Measurements from ENCODE around the gene BACE2.
"Not testable (repeated sequence)": the region's sequence is repeated elsewhere in the genome, so short reads cannot be mapped to it uniquely, and the experiment has no call there.

The BACE2 gene

DNA sequence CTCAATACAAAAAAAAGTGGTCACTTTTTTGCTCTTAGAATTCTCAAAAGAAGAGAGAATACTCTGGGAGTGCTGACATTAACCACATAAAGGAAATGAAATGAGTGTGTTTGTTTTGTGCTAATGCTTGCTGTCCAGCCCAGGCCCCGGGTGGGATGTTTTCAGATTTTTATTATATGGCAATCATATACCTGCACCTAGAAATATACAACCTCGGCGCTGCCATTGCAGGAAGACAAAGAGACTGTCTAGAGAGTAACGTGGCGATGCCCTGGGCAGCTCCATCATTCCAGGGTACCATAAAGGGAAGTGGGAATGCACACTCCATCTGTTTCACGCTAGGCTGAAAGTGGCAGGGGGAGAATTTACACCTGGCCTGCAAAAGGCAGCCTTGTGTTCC, 7.1 kb downstream of the BACE2 start:
- H3K4me3 ChIP-seq (ENCODE audit: low read depth, low read length): no peak overlapping the region
- DNase-seq (ENCODE audit: low read depth): no peak

DNA sequence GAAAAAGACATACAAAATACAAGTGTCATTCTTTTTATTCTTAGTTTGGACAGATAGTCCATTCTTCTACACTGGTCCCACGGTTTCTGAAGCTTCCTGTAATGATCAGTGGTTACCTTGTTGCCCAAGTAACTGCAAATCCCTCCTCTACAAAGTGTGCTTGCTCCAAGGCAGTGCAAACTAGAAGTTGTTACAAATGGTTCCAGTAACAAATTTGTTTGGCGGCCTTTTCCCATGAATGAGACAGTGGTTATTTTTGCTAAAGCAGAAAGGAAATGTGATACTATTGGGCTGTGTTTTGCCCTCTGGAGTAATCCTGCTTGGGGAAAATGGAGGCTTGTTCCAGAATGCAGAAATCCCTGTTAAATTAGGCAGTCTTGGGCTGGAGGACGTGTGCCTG, 8.9 kb downstream of the BACE2 start:
- H3K4me3 ChIP-seq (ENCODE audit: low read depth, low read length): no peak overlapping the region
- no peak for DNase-seq (ENCODE audit: low read depth)

DNA sequence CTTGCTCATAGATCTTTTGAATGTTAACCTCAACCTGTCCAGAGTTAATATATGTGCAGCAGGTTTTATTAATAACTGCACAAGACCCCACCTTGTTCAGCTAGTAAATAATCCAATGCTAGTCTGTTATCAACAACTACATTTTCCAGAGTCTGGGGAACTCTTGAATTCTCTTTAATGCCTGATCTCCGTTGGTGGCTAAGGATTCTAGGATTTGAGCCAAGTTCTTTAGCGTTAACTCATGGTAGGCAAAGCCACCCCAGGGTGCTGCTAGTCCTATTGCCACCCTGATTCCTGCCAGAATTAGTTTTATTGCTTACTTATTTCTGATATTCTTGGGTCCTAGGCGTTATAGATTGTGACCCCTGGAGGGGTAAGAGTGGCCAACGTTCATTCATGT, 12.8 kb downstream of the BACE2 start:
- no peak overlapping the region for H3K4me3 ChIP-seq (ENCODE audit: low read depth, low read length)
- no peak for DNase-seq (ENCODE audit: low read depth)

DNA sequence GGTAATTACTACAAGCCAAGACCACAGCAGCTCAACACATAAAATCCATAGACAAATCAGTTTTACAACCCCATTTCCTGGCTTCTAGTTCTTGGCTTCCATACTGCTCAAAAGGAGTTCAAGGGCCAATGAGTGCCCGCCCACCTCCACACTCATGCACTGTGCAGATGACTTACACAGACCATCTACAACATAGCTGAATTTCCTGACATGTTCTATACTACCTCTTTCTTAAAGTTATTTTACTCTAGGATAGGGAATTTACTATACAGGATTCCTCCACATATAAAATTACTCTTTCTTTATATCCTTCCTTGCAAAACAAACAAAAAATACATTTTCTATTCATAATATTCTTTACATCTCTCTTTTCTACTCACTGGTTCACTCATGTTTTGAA, 14.6 kb downstream of the BACE2 start:
- H3K4me3 ChIP-seq (ENCODE audit: low read depth, low read length): no peak overlapping the region
- no peak for DNase-seq (ENCODE audit: low read depth)

DNA sequence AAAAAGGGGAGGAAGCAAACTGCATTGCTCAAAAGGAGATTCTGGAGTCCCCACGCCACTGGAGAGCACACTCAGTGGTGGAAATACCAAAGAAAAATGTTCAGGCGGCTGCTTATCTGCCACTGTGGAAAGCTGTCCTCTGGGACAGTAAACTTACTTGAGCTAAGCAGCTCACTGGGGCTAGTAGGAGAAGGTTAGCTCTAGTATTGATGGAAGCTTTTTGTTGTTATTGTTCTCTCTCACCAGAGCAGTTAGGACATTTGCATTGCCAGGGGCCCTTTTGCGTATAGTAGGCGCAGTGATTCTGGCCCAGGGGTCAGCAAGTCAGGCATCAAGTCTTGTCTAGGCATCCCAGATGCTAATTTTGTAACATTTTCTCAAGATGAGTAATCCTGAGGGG, 15.6 kb downstream of the BACE2 start:
- H3K4me3 ChIP-seq (ENCODE audit: low read depth, low read length): no peak overlapping the region
- no peak for DNase-seq (ENCODE audit: low read depth)

DNA sequence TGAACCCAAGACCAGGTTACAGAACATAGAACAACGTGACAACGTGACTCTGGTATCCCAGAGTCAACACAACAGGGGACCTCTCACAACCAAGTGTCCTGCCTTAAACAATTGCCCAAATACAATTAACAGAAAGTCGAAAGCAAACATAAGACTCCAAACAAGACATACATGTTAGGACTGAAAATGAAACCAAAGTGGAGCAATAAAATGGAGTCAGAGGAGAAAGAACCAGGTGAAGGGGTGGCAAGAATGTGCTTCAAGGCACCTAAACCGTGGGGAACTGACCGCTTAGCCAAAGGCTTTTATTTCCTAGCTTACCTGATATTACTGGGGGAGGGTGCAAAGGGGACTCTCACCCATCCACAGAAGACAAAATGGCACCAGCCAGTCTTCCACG, 17.8 kb downstream of the BACE2 start:
- H3K4me3 ChIP-seq (ENCODE audit: low read depth, low read length): no peak overlapping the region
- DNase-seq (ENCODE audit: low read depth): no peak

DNA sequence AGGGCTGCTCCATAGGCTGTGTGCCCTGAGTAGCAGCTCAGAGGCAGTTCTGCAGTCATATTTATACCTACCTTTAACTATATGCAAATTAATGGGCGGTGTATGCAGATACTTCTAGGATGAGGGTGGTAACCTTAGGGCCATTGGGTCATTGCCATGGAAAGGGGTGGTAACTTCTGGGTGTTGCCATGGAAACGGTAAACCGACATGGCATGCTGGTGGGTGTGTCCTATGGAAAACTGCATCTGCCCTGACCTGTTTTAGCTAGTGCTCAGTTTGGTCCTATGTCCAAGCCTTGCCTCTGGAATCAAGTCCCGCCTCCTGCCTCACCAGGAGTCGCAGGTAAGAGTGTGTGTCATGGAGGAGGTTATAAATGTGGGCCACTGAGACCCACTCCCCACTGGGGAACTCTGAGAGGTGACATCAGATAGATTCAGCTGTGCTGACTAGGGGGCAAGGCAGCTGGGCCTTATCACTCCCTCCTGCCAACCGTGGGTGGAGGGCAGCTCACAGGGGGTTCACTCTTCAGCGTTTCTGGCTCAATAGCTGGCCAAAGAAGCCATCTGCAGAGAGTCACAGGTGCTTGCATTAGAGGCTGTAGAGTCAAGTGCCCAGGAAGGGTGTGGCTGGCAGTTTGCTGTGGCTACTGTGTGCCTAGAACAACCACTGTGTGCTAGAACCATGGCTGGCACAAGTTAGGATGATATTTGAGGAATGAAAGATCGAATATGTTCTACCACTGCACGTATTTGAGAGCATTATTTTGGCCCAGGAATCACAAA, 19.0 kb downstream of the BACE2 start:
- no peak overlapping the region for H3K4me3 ChIP-seq (ENCODE audit: low read depth, low read length)
- DNase-seq (ENCODE audit: low read depth): no peak

DNA sequence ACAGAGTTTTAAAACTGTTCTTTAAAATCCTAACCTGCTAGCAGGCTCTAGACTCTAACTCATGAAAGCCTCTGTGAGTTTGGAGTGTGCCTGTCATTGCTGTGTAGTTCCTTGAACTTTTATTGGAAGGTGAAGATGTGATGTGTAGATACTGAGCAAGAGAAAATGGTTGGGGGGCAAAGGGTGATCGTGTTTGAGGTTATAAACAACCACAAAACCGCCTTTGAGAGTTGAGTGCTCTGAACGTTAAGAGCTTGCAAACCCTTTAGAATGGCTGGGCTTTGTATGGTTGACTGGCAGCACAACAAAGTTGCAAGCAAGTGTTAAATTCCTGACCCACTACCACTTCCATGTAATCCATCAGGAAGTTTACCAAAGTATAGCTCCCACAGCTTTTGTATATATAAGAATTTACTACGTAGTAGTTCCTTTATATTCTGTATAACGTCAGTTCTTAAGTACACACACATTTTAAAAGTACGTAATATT, 19.6 kb downstream of the BACE2 start:
- no peak overlapping the region for H3K4me3 ChIP-seq (ENCODE audit: low read depth, low read length)
- no peak for DNase-seq (ENCODE audit: low read depth)

DNA sequence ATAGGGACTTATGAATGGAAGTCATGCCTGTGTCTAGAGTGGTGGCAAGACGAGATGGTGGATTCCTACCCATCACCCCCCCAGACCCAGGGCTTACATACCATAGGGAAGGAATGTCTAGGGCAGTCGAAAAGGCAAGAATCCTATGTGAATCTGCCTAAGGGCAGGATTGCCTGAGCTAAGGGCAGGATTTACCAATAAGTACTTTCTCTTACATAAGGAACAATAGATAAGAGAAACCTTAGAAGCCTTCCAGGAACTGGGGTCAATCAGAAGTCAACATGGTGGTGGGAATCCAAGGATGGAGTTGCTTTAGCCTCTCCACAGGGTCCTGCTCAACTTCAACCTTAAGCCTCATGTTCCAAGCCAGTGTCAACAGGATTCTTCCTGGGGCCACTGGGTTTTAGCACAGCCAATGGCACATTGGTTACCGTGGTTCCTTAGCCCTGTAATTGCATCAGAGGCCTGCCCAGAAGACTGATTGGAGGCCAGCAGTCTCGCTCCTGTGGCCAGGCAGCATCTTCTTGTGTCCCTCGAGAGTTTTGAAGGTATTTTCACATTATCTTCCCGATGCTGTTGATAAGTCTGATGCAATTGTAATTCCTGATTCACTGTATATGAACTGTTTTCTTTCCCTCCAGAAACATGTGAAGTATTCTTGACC, 20.7 kb downstream of the BACE2 start:
- no peak for DNase-seq (ENCODE audit: low read depth)
- H3K4me3 ChIP-seq (ENCODE audit: low read depth, low read length): no peak overlapping the region

DNA sequence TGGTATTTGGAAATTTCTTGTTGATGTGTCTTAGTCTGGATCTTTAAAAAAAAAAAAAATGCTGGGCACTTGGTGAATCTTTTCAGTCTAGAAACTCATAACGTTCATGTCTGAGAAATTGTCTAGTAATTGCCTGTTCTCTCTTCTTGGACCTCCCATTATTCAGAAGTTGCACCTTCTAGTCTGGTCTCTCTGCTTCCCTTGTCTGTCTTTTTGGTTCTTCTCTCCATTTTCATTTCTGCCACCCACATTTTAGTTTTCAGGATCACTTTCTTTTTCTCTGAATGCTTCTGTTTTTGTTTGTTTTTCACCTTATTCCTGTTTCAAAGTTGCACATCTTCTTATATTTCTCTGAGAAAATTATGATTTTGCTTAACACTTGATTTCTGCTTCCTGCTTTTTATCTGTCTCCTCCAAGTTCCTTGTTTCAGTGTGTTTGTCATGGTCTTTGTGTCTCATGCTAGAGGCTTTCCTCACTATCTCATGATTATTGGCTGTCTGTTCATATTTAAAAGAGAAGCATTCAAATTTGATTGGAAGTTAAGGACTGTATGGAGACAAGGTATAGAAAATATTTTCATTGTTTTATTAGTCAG, 21.3 kb downstream of the BACE2 start:
- DNase-seq (ENCODE audit: low read depth): no peak
- H3K4me3 ChIP-seq (ENCODE audit: low read depth, low read length): no peak overlapping the region

DNA sequence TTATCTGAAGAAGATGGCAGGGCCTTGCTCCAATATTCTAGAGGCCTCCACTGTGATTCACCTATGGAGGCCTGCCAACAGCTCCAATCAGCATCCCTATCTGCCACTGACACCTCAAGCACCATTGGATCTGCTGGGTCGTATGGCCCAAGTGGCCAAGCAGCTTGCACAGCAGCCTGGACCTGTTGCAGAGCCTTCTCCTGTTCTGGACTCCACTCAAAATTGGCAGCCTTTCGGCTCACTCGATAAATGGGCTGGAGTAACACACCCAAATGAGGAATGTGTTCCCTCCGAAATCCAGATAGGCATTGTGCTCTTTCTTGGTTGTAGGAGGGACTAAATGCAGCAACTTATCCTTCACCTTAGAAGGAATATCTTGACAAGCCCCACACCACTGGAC, 24.6 kb downstream of the BACE2 start:
- DNase-seq (ENCODE audit: low read depth): not testable (repeated sequence)

DNA sequence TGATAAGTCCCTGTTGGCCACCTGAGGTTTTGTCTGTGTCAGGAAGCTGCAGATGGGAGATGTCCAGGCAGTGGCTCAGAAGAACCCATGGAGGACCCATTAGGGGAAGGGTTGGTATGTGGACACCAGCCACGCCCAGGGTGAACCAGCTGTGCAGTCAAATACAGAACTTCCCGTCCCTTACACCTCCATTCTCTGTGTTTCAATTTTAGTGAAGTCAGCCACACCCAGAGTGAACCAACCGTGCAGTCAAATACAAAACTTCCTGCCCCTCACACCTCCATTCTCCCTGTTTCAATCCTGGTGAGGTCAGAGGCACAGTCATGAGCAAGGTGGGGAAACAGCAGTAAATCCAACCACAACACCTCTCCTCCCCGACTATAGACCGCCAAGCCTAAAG, 27.4 kb downstream of the BACE2 start:
- H3K4me3 ChIP-seq (ENCODE audit: low read depth, low read length): no peak overlapping the region
- no peak for DNase-seq (ENCODE audit: low read depth)

More for the DNA sequence above, 24.6 kb downstream of the BACE2 start:
- H3K4me3 ChIP-seq (ENCODE audit: low read depth, low read length): not testable (repeated sequence)

DNA sequence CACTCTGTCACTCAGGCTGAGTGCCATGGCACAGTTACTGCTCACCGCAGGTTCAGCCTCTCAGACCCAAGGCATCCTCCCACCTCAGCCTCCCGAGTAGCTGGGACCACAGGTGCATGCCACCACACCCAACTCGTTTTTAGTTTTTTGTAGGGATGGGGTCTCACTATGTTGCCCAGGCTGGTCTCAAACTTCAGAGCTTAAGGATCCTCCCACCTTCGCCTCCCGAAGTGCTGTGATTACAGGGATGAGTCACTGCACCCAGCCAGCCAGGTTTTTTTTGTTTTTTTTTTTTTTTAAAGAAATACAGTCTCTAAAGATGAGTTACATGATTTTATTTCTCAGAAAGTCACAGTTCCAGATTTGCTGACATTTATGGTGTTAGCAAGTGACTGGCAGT, 29.0 kb downstream of the BACE2 start:
- no peak for DNase-seq (ENCODE audit: low read depth)

DNA sequence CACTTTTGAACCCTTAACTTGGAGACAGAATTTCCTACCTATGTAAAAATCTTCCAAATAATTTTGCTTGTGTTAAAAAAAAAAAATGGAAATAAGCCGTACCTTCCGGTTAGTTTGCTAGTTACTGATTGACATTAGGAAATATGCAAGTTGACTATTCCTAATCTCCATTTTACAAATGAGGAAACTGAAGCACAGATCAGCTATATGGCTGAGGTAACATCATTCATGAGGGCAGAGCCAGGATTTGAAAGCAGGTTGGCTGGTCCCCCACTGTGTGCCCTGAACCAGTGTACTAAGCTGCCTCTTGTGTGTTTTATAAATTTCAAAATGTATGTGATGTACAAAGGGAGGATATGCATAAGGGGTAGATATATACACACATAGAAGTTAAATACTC, 29.6 kb downstream of the BACE2 start:
- DNase-seq (ENCODE audit: low read depth): no peak
- H3K4me3 ChIP-seq (ENCODE audit: low read depth, low read length): no peak overlapping the region

More for the DNA sequence above, 29.0 kb downstream of the BACE2 start:
- H3K4me3 ChIP-seq (ENCODE audit: low read depth, low read length): no peak overlapping the region

DNA sequence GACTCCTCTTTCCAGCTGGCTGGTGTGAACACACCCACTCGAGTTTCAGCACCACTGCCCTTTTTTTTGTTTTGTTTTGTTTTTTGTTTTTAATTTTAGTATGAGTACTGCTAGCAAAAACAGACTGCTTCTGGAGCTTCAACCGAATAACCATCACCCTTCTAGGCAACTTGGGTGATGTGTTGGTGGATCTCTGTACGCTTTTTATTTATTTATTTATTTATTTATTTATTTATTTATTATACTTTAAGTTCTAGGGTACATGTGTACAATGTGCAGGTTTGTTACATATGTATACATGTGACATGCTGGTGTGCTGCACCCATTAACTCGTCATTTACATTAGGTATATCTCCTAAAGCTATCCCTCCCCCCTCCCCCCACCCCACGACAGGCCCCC, 30.7 kb downstream of the BACE2 start:
- H3K4me3 ChIP-seq (ENCODE audit: low read depth, low read length); DNase-seq (ENCODE audit: low read depth): not testable (repeated sequence)

DNA sequence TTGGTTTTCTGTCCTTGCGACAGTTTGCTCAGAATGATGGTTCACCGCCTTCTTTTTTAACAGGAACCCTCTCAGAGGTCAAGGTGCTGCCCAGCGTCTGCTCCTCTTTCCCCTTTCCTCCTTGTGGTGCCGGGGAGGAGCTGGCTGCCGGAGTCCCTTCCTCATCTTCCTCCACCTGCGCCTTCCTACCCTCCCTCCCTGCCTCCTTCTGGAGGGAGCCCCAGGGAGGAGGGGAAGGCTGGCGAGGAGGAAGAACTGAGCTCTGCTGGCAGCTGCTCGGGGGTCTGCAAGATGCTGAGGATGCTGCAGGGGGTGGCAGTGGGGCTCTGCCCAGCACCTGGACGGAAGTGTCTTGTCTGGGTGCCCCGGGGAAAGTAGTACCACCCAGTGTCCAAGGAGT, 31.2 kb downstream of the BACE2 start:
- no peak for DNase-seq (ENCODE audit: low read depth)
- no peak overlapping the region for H3K4me3 ChIP-seq (ENCODE audit: low read depth, low read length)

DNA sequence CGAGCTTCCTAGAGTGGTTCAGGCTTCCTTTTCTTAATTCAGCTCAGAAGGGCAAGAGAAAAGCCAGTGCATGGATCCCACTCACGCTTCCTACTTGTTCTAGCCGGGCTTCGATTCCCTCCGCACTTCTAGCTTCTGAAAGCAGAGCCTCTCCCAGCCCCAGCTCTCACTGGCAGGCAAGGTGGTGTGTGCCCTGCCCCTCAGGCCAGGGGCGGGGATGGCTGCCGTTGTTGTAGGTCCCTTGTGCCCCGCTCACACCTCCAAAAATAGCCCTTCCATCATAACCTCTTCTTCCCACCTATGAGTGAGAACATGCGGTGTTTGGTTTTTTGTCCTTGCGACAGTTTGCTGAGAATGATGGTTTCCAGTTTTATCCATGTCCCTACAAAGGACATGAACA, 31.6 kb downstream of the BACE2 start:
- DNase-seq (ENCODE audit: low read depth): no peak

DNA sequence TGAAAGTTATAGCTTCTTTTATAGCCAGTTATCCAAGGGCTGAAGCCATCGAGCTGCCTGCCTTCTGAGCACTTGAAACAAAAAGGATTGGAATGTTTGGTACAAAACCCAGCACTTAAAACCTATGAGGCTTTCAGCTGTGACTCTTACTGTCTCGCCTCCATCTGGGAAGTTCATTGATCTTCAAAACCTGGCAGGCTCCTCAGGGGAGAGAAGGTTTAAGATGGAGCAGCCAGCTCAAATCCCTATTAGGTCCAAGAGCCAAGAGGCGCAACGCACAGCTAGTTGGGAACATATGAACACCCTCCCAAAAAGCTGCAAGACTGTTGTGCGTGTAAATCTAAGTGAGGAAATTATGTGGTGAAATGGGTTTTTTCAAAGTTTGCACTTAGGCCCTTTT, 33.4 kb downstream of the BACE2 start:
- no peak overlapping the region for H3K4me3 ChIP-seq (ENCODE audit: low read depth, low read length)
- no peak for DNase-seq (ENCODE audit: low read depth)

More for the DNA sequence above, 31.6 kb downstream of the BACE2 start:
- no peak overlapping the region for H3K4me3 ChIP-seq (ENCODE audit: low read depth, low read length)

DNA sequence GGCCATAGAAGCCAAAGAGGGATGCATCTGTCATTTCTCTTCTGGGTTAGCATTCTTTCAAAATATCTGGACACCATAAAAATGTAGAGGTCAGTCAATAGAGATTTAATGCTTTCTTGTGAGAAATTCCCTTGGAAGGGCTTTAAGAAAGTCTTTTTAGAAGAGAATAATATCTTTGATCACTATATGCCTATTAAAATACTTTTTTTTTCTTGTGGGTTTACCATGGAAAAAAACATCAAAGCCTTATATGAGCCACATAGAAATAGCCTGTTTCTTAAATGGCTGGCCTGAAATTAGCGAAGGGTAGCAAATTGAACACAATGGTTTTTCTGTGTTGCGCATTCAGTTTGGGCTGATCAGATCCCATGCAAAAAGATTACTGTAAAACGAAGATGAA, 36.8 kb downstream of the BACE2 start:
- H3K4me3 ChIP-seq (ENCODE audit: low read depth, low read length): no peak overlapping the region
- DNase-seq (ENCODE audit: low read depth): no peak
